Left renal pelvis (tissue), 4 donors: Measurements from ENCODE around the gene TTC3. TPM values are rescaled to one million over a fixed set of nuclear protein-coding genes. Genes with fewer than 3 reads are reported as not detected.
A peak's percentile ranks its signal among the peaks of the same experiment; 100 is the strongest.
"Not testable (repeated sequence)": the region's sequence is repeated elsewhere in the genome, so short reads cannot be mapped to it uniquely, and the experiment has no call there.

Experiments
- DNase-seq, 4 donors: peaks; one replicate each; pipeline ENCODE4 v3.0.0-alpha.2; 2013; ENCODE audit warnings: low read depth in 4 of 4, low spot score in 3 of 4
- polyA plus RNA-seq, 4 donors: library from polyadenylated mRNA; unstranded; fragments of 120-200 nt; gene quantifications; one replicate each; pipeline ENCODE4 v1.2.1, GENCODE V29; 2013; ENCODE audit not compliant: insufficient read length in 4 of 4

The TTC3 gene
- polyA plus RNA-seq, 4 donors = 145 to 212 (median 189) TPM

GRCh38 chr21:37143392-37143791, 70.3 kb downstream of the TTC3 start:
- not testable (repeated sequence) for DNase-seq

GRCh38 chr21:37145635-37146111, 72.6 kb downstream of the TTC3 start:
- DNase-seq = no peak

- no peak for DNase-seq
Measured at GRCh38 chr21:37146320-37147235, 73.5 kb downstream of the TTC3 start.

- no peak for DNase-seq
Measured at GRCh38 chr21:37149411-37149810, 76.4 kb downstream of the TTC3 start.

GRCh38 chr21:37153196-37153934, 80.3 kb downstream of the TTC3 start:
- DNase-seq = peak in 3 of 4 donors; percentile 35 to 40 (median 36)

- no peak for DNase-seq
Measured at GRCh38 chr21:37153935-37154350, 80.9 kb downstream of the TTC3 start.

- no peak for DNase-seq
Measured at GRCh38 chr21:37155186-37155585, 82.1 kb downstream of the TTC3 start.

GRCh38 chr21:37157938-37158337, 84.9 kb downstream of the TTC3 start:
- no peak for DNase-seq

- no peak for DNase-seq
Measured at GRCh38 chr21:37159053-37159776, 86.2 kb downstream of the TTC3 start.

GRCh38 chr21:37159949-37160348, 86.9 kb downstream of the TTC3 start:
- DNase-seq = no peak

GRCh38 chr21:37164742-37165141, 91.7 kb downstream of the TTC3 start:
- DNase-seq = no peak

GRCh38 chr21:37165586-37165985, 92.5 kb downstream of the TTC3 start:
- no peak for DNase-seq

- DNase-seq = no peak
Measured at GRCh38 chr21:37166733-37167132, 93.7 kb downstream of the TTC3 start.

- DNase-seq = no peak
Measured at GRCh38 chr21:37168666-37169065, 95.6 kb downstream of the TTC3 start.

- no peak for DNase-seq
Measured at GRCh38 chr21:37172646-37173045, 99.6 kb downstream of the TTC3 start.

- DNase-seq = peak in 1 of 4 donors; percentile 41
Measured at GRCh38 chr21:37176716-37177115, 103.7 kb downstream of the TTC3 start.

GRCh38 chr21:37181059-37181458, 108.0 kb downstream of the TTC3 start:
- DNase-seq = no peak

- no peak for DNase-seq
Measured at GRCh38 chr21:37182222-37182621, 109.2 kb downstream of the TTC3 start.

- DNase-seq = no peak
Measured at GRCh38 chr21:37183749-37184148, 110.7 kb downstream of the TTC3 start.

GRCh38 chr21:37184784-37185593, 111.9 kb downstream of the TTC3 start:
- no peak for DNase-seq
